ENCODE measurements around the gene CDCA4.

CDCA4 gene

DNA sequence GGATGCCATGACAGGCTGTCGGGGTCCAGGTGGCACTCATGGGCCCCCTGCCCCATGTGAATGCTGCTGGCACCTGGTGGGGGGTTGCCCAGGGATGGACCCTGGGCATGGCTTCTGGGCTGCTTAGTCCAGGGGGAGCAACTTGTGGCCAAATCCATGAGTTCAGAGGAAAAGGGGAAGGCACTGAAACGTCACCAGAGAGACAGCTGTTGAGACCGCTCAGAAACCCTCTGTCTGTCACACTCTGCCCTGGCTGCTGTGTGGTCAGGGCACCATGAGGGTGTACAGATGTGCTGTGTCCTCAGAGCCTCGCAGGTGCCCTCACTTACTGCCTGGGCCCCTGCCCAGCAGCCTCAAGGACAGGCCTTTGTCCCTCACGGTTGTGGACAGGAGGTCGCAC, 25.9 kb downstream of the CDCA4 start:
- TF ChIP-seq, protein P1, sequence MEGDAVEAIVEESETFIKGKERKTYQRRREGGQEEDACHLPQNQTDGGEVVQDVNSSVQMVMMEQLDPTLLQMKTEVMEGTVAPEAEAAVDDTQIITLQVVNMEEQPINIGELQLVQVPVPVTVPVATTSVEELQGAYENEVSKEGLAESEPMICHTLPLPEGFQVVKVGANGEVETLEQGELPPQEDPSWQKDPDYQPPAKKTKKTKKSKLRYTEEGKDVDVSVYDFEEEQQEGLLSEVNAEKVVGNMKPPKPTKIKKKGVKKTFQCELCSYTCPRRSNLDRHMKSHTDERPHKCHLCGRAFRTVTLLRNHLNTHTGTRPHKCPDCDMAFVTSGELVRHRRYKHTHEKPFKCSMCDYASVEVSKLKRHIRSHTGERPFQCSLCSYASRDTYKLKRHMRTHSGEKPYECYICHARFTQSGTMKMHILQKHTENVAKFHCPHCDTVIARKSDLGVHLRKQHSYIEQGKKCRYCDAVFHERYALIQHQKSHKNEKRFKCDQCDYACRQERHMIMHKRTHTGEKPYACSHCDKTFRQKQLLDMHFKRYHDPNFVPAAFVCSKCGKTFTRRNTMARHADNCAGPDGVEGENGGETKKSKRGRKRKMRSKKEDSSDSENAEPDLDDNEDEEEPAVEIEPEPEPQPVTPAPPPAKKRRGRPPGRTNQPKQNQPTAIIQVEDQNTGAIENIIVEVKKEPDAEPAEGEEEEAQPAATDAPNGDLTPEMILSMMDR (IDR thresholded peaks at IDR 0.05; ENCODE audit: low read depth, low read length) = no peak
- no peak for DNase-seq (ENCODE audit: low read depth in 2 of 2)
- no peak overlapping the region for H3K4me3 ChIP-seq (replicated peaks in 1 of 2; ENCODE audit: low read depth in 2 of 2, low read length in 2 of 2)

DNA sequence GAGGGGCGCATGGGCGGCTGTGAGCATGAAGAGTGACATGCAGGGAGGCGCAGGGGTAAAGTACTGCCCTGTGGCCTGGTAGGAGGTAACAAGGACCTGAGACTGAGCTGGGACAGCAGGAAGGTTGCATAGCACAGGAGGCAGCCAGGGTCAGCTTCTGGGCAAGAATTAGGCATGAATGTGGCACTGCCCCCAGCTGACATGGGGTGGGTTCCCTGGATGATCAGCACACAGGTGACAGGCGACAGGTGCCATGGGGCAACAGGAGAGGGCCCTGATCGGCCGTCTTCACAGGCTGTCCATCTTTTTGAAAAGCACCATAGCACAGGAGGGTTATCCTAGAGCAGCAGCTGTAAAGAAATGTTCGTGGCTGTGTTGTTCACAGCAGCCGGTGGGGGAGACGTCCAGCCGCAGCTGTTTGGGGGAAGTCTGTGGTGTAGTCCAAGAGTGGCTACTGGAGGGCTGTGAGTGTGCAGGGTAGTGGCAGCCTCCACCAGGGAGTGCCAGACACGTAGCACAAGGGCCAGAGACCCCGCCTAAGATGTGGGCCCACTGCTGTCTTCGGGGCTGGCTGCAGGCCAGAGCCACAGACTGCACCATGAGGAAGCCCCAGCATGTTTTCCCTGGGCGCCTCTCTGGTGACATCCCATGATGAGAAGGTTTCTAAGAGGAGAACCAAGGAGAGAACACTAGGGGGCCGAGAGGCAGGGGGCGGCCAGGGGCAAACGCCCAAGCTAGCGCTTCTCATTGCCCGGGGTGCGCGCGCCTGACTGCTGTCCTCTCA, 26.9 kb downstream of the CDCA4 start:
- DNase-seq (ENCODE audit: low read depth in 2 of 2) = no peak
- H3K4me3 ChIP-seq (replicated peaks in 1 of 2; ENCODE audit: low read depth in 2 of 2, low read length in 2 of 2) = no peak overlapping the region

DNA sequence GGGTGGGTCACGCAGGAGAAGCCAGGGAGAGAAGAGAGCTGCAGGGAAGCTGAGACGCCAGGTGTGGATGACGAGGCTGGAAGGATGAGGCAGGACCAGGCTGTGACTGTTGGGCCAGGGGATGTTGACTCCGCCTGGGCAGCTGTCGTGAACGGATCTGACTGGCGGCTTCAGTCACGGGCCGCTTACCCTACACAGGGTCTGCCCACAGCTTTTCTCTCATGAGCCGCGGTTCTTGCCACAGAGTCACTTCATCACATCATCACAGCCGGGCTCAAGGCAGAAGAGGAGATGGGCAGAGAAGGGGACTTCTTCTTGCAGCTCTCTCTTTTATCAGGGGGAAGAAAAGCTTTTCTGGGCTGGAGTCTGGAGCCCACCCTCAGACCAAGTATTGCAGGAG, 27.6 kb downstream of the CDCA4 start:
- no peak overlapping the region for H3K4me3 ChIP-seq (replicated peaks in 1 of 2; ENCODE audit: low read depth in 2 of 2, low read length in 2 of 2)
- TF ChIP-seq, protein P1 (IDR thresholded peaks at IDR 0.05; ENCODE audit: low read depth, low read length) = no peak
- DNase-seq (ENCODE audit: low read depth in 2 of 2) = no peak

More for the DNA sequence above, 26.9 kb downstream of the CDCA4 start:
- TF ChIP-seq, protein P1 (IDR thresholded peaks at IDR 0.05; ENCODE audit: low read depth, low read length) = no peak

DNA sequence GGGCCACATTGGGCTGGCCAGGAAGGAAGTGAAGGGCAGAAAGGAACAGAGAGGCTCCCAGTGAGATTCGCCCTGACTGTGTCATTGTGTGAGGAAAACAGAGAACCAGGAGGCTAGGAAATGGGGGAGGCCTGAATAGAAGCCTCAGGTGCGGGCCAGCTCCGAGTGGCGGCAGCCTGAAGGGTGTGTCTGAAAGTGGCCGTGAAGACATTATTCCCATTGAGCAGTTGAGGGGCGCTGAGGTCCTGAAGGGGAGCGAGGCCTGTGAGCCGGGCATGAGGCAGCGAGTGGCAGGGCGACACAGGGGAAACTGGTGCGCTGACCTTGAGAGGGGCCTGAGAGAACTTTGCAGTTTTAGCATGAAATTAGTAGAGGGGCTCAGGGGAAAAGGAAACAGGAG, 28.4 kb downstream of the CDCA4 start:
- TF ChIP-seq, protein P1 (IDR thresholded peaks at IDR 0.05; ENCODE audit: low read depth, low read length) = no peak
- DNase-seq (ENCODE audit: low read depth in 2 of 2) = no peak
- H3K4me3 ChIP-seq (replicated peaks in 1 of 2; ENCODE audit: low read depth in 2 of 2, low read length in 2 of 2) = no peak overlapping the region

DNA sequence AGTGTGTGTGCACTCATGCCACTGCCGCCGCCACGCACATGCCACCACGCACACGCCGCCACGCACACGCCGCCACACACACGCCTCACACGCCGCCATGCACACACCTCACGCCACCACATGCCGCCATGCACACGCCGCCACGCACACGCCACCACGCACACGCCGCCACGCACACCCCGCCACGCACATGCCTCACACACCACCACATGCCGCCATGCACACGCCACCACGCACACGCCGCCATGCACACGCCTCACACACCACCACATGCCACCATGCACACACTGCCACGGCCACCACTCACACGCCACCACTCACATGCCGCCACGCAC, 29.0 kb downstream of the CDCA4 start:
- TF ChIP-seq, protein P1 (IDR thresholded peaks at IDR 0.05; ENCODE audit: low read depth, low read length) = no peak
- H3K4me3 ChIP-seq (replicated peaks in 1 of 2; ENCODE audit: low read depth in 2 of 2, low read length in 2 of 2) = no peak overlapping the region
- no peak for DNase-seq (ENCODE audit: low read depth in 2 of 2)

DNA sequence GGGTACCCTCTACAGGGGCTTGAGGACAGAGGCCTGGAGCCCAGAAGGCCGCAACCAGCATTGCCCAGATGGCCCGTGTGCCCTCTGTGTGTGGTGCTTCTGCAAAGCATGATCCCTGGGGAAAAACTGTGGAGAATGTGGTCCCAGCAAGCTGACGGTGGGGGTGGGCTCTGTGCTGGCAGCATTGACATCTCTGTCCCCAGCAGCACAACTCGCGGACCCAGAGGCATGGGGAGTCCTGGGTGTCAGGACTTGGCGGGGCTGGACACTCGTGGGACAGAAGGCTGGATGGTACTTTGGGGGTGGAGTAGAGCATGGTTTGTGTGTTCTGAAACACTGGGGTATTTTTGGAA, 31.0 kb downstream of the CDCA4 start:
- no peak overlapping the region for H3K4me3 ChIP-seq (replicated peaks in 1 of 2; ENCODE audit: low read depth in 2 of 2, low read length in 2 of 2)
- TF ChIP-seq, protein P1 (IDR thresholded peaks at IDR 0.05; ENCODE audit: low read depth, low read length) = no peak
- DNase-seq (ENCODE audit: low read depth in 2 of 2) = no peak
